MM.1S (cell line): Measurements from ENCODE around the gene CGB2.
A peak's percentile ranks its signal among the peaks of the same experiment; 100 is the strongest.
"Not testable (repeated sequence)": the region's sequence is repeated elsewhere in the genome, so short reads cannot be mapped to it uniquely, and the experiment has no call there.

Source experiments
- DNase-seq: peaks from one replicate; pipeline ENCODE4 v3.0.0-alpha.2; 2015
- H2AFZ ChIP-seq: fragments of 300-600 bp; sonication (generic); 2 replicates; pipeline ENCODE4 v1.6.0; 2016; ENCODE audit warnings: antibody characterized with exemption, low read length
- H3F3A ChIP-seq: fragments of 300-600 bp; sonication (generic); 2 replicates; pipeline ENCODE4 v1.6.1; 2016; ENCODE audit warnings: mild to moderate bottlenecking, antibody characterized with exemption, low read length, moderate library complexity, mixed read lengths; ENCODE audit not compliant: insufficient read depth
- H3K27ac ChIP-seq: fragments of 300-600 bp; sonication (generic); 2 replicates; pipeline ENCODE4 v1.5.1; 2016; ENCODE audit warnings: mild to moderate bottlenecking, low read length
- H3K27me3 ChIP-seq: fragments of 300-600 bp; sonication (generic); replicated peaks from 2 replicates; pipeline ENCODE4 v1.6.0; 2016; ENCODE audit warnings: low read length; ENCODE audit not compliant: insufficient read depth
- H3K36me3 ChIP-seq: fragments of 300-600 bp; sonication (generic); replicated peaks from 2 replicates; pipeline ENCODE4 v1.6.1; 2016; ENCODE audit warnings: mild to moderate bottlenecking, low read length, mixed read lengths; ENCODE audit not compliant: insufficient read depth
- H3K4me1 ChIP-seq: fragments of 300-600 bp; sonication (generic); 2 replicates; pipeline ENCODE4 v1.6.1; 2016; ENCODE audit warnings: low read length, mixed read lengths
- H3K4me2 ChIP-seq: fragments of 300-600 bp; sonication (generic); 2 replicates; pipeline ENCODE4 v1.6.0; 2016; ENCODE audit warnings: low read depth, low read length
- H3K4me3 ChIP-seq: fragments of 300-600 bp; sonication (generic); 2 replicates; pipeline ENCODE4 v1.5.1; 2016; ENCODE audit warnings: low read length, mixed read lengths
- H3K79me2 ChIP-seq: fragments of 300-600 bp; sonication (generic); 2 replicates; pipeline ENCODE4 v1.6.1; 2016; ENCODE audit warnings: mixed run types, low read length, mixed read lengths
- H3K9ac ChIP-seq: fragments of 300-600 bp; sonication (generic); 2 replicates; pipeline ENCODE4 v1.6.1; 2016; ENCODE audit warnings: low read length, mixed read lengths
- H3K9me2 ChIP-seq: fragments of 300-600 bp; sonication (generic); replicated peaks from 2 replicates; pipeline ENCODE4 v1.6.1; 2016; ENCODE audit warnings: mild to moderate bottlenecking, low read length, mixed read lengths; ENCODE audit not compliant: insufficient read depth
- H3K9me3 ChIP-seq: fragments of 300-600 bp; sonication (generic); replicated peaks from 2 replicates; pipeline ENCODE4 v1.6.1; 2016; ENCODE audit warnings: mild to moderate bottlenecking, low read length, mixed read lengths; ENCODE audit not compliant: insufficient read depth
- H4K20me1 ChIP-seq: fragments of 300-600 bp; sonication (generic); 2 replicates; pipeline ENCODE4 v1.6.1; 2016; ENCODE audit warnings: mild to moderate bottlenecking, low read length, moderate library complexity, mixed read lengths; ENCODE audit not compliant: insufficient read depth
- CTCF ChIP-seq: fragments of 300-600 bp; sonication (generic); IDR thresholded peaks from 2 replicates; pipeline ENCODE4 v1.5.1; 2016; ENCODE audit warnings: antibody characterized with exemption, low read length, mixed read lengths
- EZH2 ChIP-seq: fragments of 300-600 bp; sonication (generic); optimal IDR thresholded peaks from 2 replicates; pipeline ENCODE3; 2017; ENCODE audit warnings: low read depth, mild to moderate bottlenecking, antibody characterized with exemption, low read length, mixed read lengths
- EZH2phosphoT487 ChIP-seq: fragments of 300-600 bp; sonication (generic); IDR thresholded peaks from 2 replicates; pipeline ENCODE4 v1.6.1; 2018; ENCODE audit warnings: antibody characterized with exemption, low read length

CGB2 gene

GRCh38 chr19:49073514-49074378, 42.1 kb downstream of the CGB2 start:
- H3K79me2 ChIP-seq, result no peaks in the 10 kb centered on the region
- no peak for DNase-seq
- no peak overlapping the region for H3K9ac ChIP-seq
- H3K4me2 ChIP-seq, result no peak overlapping the region
- no peak overlapping the region for H3K4me3 ChIP-seq
- TF ChIP-seq EZH2phosphoT487, result no peak
- TF ChIP-seq CTCF, result peak; percentile 24; the same call in 1 of the 2 replicates
- no peaks in the 10 kb centered on the region for H3K36me3 ChIP-seq
- H4K20me1 ChIP-seq, result no peaks in the 10 kb centered on the region
- H3K4me1 ChIP-seq, result no peaks in the 10 kb centered on the region
- H3K27me3 ChIP-seq, result peaks cover 36% of the 10 kb centered on the region
- H3K9me3 ChIP-seq, result no peaks in the 10 kb centered on the region
- H2AFZ ChIP-seq, result no peak overlapping the region
- H3F3A ChIP-seq, result no peaks in the 10 kb centered on the region
- no peak overlapping the region for H3K27ac ChIP-seq
- no peaks in the 10 kb centered on the region for H3K9me2 ChIP-seq

- H3K27me3 ChIP-seq, result peaks cover 24% of the 10 kb centered on the region
- not testable (repeated sequence) for H3K4me1 ChIP-seq, H3K9me3 ChIP-seq, H3K9ac ChIP-seq, H3K36me3 ChIP-seq, H2AFZ ChIP-seq, H4K20me1 ChIP-seq, H3K27ac ChIP-seq, H3K9me2 ChIP-seq, H3K4me3 ChIP-seq, H3K79me2 ChIP-seq, H3F3A ChIP-seq, H3K4me2 ChIP-seq
- TF ChIP-seq CTCF, result peak; percentile 37
- peak; percentile 25 for DNase-seq
Observed at GRCh38 chr19:49074869-49075268, 43.2 kb downstream of the CGB2 start.

- H3K4me2 ChIP-seq, result no peak overlapping the region
- DNase-seq, result no peak
- no peak overlapping the region for H3K4me3 ChIP-seq
- no peaks in the 10 kb centered on the region for H3K36me3 ChIP-seq
- H3K9ac ChIP-seq, result no peak overlapping the region
- no peak overlapping the region for H3K27ac ChIP-seq
- no peaks in the 10 kb centered on the region for H3F3A ChIP-seq
- no peaks in the 10 kb centered on the region for H3K27me3 ChIP-seq
- H3K9me3 ChIP-seq, result no peaks in the 10 kb centered on the region
- H4K20me1 ChIP-seq, result no peaks in the 10 kb centered on the region
- TF ChIP-seq CTCF (no peak), EZH2 (no peak), EZH2phosphoT487 (no peak)
- no peaks in the 10 kb centered on the region for H3K4me1 ChIP-seq
- peaks cover 1% of the 10 kb centered on the region for H3K79me2 ChIP-seq
- H3K9me2 ChIP-seq, result no peaks in the 10 kb centered on the region
- no peak overlapping the region for H2AFZ ChIP-seq
Observed at GRCh38 chr19:49080392-49080791, 48.7 kb downstream of the CGB2 start.
